Measurements from ENCODE around the gene ZNF366. TPM values are rescaled to one million over a fixed set of nuclear protein-coding genes. Genes with fewer than 3 reads are reported as not detected.

The ZNF366 gene
- total RNA-seq, 2 donors from 2014 or later: under 0.01 to 1.8 TPM

GRCh38 chr5:72465066-72465465, 42.1 kb downstream of the ZNF366 start:
- ATAC-seq (no peak), DNase-seq (no peak)
- intact Hi-C loops (cut with DNase I): no loop called here
- H3K4me1 ChIP-seq: no peaks in the 10 kb centered on the region
- no peaks in the 10 kb centered on the region for H3K27me3 ChIP-seq
- WGBS, 2 donors: 61 to 74% methylated on average over 2 of the region's 2 CpGs
- H3K9me3 ChIP-seq: no peaks in the 10 kb centered on the region
- no peak for TF ChIP-seq CTCF (IDR thresholded peaks at IDR 0.05)
- TF ChIP-seq POLR2A (IDR thresholded peaks at IDR 0.05): no peak
- no peak overlapping the region for H3K4me3 ChIP-seq
- no peak overlapping the region for H3K27ac ChIP-seq
- H3K36me3 ChIP-seq (replicated peaks in 1 of 2; ENCODE audit: insufficient read depth in 1 of 2, low read depth in 2 of 2): no peaks in the 10 kb centered on the region

GRCh38 chr5:72464071-72464470, 43.1 kb downstream of the ZNF366 start:
- 74 to 75% methylated on average over 6 of the region's 6 CpGs for WGBS, 2 donors
- no peaks in the 10 kb centered on the region for H3K9me3 ChIP-seq
- intact Hi-C loops (cut with DNase I): no loop called here
- H3K27ac ChIP-seq: no peak overlapping the region
- TF ChIP-seq CTCF (IDR thresholded peaks at IDR 0.05) (no peak), POLR2A (IDR thresholded peaks at IDR 0.05) (no peak)
- H3K4me1 ChIP-seq: peaks cover 5% of the 10 kb centered on the region
- H3K36me3 ChIP-seq (replicated peaks in 1 of 2; ENCODE audit: insufficient read depth in 1 of 2, low read depth in 2 of 2): no peaks in the 10 kb centered on the region
- DNase-seq (no peak), ATAC-seq (no peak)
- H3K27me3 ChIP-seq: no peaks in the 10 kb centered on the region
- H3K4me3 ChIP-seq: no peak overlapping the region

GRCh38 chr5:72463449-72464052, 43.7 kb downstream of the ZNF366 start:
- intact Hi-C loops (cut with DNase I): no loop called here
- Histone ChIP-seq H3K4me3 (no peak overlapping the region), H3K27ac (no peak overlapping the region), H3K9me3 (no peaks in the 10 kb centered on the region), H3K4me1 (peaks cover 10% of the 10 kb centered on the region), H3K36me3 (replicated peaks in 1 of 2; ENCODE audit: insufficient read depth in 1 of 2, low read depth in 2 of 2) (no peaks in the 10 kb centered on the region), H3K27me3 (no peaks in the 10 kb centered on the region)
- 65 to 74% methylated on average over 6 of the region's 6 CpGs for WGBS, 2 donors
- TF ChIP-seq CTCF (IDR thresholded peaks at IDR 0.05) (no peak), POLR2A (IDR thresholded peaks at IDR 0.05) (no peak)
- no peak for ATAC-seq
- no peak for DNase-seq

GRCh38 chr5:72460413-72460812, 46.8 kb downstream of the ZNF366 start:
- Histone ChIP-seq H3K36me3 (replicated peaks in 1 of 2; ENCODE audit: insufficient read depth in 1 of 2, low read depth in 2 of 2) (no peaks in the 10 kb centered on the region), H3K4me3 (no peak overlapping the region), H3K9me3 (no peaks in the 10 kb centered on the region), H3K27ac (no peak overlapping the region), H3K27me3 (no peaks in the 10 kb centered on the region), H3K4me1 (peaks cover 10% of the 10 kb centered on the region)
- intact Hi-C loops (cut with DNase I): no loop called here
- no peak for DNase-seq
- no peak for ATAC-seq
- 95 to 98% methylated on average over 10 to 26 of the region's 27 CpGs for WGBS, 2 donors
- TF ChIP-seq CTCF (IDR thresholded peaks at IDR 0.05) (no peak), POLR2A (IDR thresholded peaks at IDR 0.05) (no peak)

GRCh38 chr5:72459913-72460312, 47.3 kb downstream of the ZNF366 start:
- intact Hi-C loops (cut with DNase I): no loop called here

More at GRCh38 chr5:72459913-72460312, 47.3 kb downstream of the ZNF366 start:
- Histone ChIP-seq H3K9me3 (no peaks in the 10 kb centered on the region), H3K4me3 (no peak overlapping the region), H3K4me1 (peaks cover 10% of the 10 kb centered on the region), H3K36me3 (replicated peaks in 1 of 2; ENCODE audit: insufficient read depth in 1 of 2, low read depth in 2 of 2) (no peaks in the 10 kb centered on the region), H3K27me3 (no peaks in the 10 kb centered on the region), H3K27ac (no peak overlapping the region)
- ATAC-seq: no peak
- DNase-seq: no peak
- no peak for TF ChIP-seq CTCF (IDR thresholded peaks at IDR 0.05)
- TF ChIP-seq POLR2A (IDR thresholded peaks at IDR 0.05): no peak
- WGBS, 2 donors: 95% methylated on average over 14 to 18 of the region's 18 CpGs
